ENCODE measurements around the gene FGF19. TPM values are rescaled to one million over a fixed set of nuclear protein-coding genes. Genes with fewer than 3 reads are reported as not detected.

Gene FGF19
- total and polyA plus RNA-seq, 8 donors, result 0.06 to 0.08 TPM; not detected in 6

- DNase-seq (no peak), ATAC-seq (no peak)
- intact Hi-C loops (cut with DNase I), result no loop called here
- Histone ChIP-seq H3K36me3 (no peaks in the 10 kb centered on the region), H3K4me3 (no peak overlapping the region), H3K9me3 (no peaks in the 10 kb centered on the region), H3K4me1 (peaks cover 0 to 7% of the 10 kb centered on the region in 2 donors), H3K27ac (no peak overlapping the region), H3K27me3 (peaks cover 4 to 45% of the 10 kb centered on the region in 2 donors)
- TF ChIP-seq, protein P1, sequence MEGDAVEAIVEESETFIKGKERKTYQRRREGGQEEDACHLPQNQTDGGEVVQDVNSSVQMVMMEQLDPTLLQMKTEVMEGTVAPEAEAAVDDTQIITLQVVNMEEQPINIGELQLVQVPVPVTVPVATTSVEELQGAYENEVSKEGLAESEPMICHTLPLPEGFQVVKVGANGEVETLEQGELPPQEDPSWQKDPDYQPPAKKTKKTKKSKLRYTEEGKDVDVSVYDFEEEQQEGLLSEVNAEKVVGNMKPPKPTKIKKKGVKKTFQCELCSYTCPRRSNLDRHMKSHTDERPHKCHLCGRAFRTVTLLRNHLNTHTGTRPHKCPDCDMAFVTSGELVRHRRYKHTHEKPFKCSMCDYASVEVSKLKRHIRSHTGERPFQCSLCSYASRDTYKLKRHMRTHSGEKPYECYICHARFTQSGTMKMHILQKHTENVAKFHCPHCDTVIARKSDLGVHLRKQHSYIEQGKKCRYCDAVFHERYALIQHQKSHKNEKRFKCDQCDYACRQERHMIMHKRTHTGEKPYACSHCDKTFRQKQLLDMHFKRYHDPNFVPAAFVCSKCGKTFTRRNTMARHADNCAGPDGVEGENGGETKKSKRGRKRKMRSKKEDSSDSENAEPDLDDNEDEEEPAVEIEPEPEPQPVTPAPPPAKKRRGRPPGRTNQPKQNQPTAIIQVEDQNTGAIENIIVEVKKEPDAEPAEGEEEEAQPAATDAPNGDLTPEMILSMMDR (IDR thresholded peaks at IDR 0.05), result no peak
Observed at GRCh38 chr11:69686856-69687255, 17.0 kb downstream of the FGF19 start.

DNA sequence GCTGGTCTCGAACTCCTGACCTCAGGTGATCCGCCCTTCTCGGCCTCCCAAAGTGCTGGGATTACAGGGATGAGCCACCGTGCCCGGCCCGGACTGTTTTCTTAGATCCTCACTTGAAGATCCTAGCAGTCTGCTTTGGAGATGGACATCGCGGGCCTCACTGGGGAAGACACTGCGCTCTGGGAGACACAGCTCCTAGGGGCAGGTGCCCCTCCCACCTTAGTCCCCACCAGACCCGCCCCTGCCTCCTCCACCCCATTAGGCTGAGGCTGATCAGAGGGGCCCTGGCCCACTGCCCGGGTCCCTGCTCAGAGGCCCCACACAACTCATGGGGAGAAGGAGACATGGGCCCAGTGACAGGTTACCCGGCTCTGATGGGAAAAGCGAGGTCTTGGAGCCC, 17.4 kb downstream of the FGF19 start:
- DNase-seq, result no peak
- ATAC-seq, result no peak
- no peak overlapping the region for H3K27ac ChIP-seq
- H3K27me3 ChIP-seq, result peaks cover 4 to 43% of the 10 kb centered on the region in 2 donors
- peaks cover 0 to 7% of the 10 kb centered on the region in 2 donors for H3K4me1 ChIP-seq
- H3K9me3 ChIP-seq, result no peaks in the 10 kb centered on the region
- intact Hi-C loops (cut with DNase I), result no loop called here
- TF ChIP-seq, protein P1 (IDR thresholded peaks at IDR 0.05), result no peak
- no peaks in the 10 kb centered on the region for H3K36me3 ChIP-seq
- no peak overlapping the region for H3K4me3 ChIP-seq

GRCh38 chr11:69685348-69685747, 18.5 kb downstream of the FGF19 start:
- peaks cover 0 to 7% of the 10 kb centered on the region in 2 donors for H3K4me1 ChIP-seq
- H3K4me3 ChIP-seq, result no peak overlapping the region
- TF ChIP-seq, protein P1 (IDR thresholded peaks at IDR 0.05), result no peak
- peaks cover 4 to 38% of the 10 kb centered on the region in 2 donors for H3K27me3 ChIP-seq
- intact Hi-C loops (cut with DNase I), result no loop called here
- no peaks in the 10 kb centered on the region for H3K9me3 ChIP-seq
- H3K36me3 ChIP-seq, result no peaks in the 10 kb centered on the region
- no peak for DNase-seq
- ATAC-seq, result no peak
- no peak overlapping the region for H3K27ac ChIP-seq

GRCh38 chr11:69684651-69685050, 19.2 kb downstream of the FGF19 start:
- no peaks in the 10 kb centered on the region for H3K9me3 ChIP-seq
- TF ChIP-seq, protein P1 (IDR thresholded peaks at IDR 0.05), result no peak
- peaks cover 4 to 38% of the 10 kb centered on the region in 2 donors for H3K27me3 ChIP-seq
- H3K4me1 ChIP-seq, result peaks cover 0 to 7% of the 10 kb centered on the region in 2 donors
- H3K27ac ChIP-seq, result no peak overlapping the region
- intact Hi-C loops (cut with DNase I), result no loop called here
- H3K36me3 ChIP-seq, result no peaks in the 10 kb centered on the region
- DNase-seq, result no peak
- ATAC-seq, result no peak
- H3K4me3 ChIP-seq, result no peak overlapping the region

DNA sequence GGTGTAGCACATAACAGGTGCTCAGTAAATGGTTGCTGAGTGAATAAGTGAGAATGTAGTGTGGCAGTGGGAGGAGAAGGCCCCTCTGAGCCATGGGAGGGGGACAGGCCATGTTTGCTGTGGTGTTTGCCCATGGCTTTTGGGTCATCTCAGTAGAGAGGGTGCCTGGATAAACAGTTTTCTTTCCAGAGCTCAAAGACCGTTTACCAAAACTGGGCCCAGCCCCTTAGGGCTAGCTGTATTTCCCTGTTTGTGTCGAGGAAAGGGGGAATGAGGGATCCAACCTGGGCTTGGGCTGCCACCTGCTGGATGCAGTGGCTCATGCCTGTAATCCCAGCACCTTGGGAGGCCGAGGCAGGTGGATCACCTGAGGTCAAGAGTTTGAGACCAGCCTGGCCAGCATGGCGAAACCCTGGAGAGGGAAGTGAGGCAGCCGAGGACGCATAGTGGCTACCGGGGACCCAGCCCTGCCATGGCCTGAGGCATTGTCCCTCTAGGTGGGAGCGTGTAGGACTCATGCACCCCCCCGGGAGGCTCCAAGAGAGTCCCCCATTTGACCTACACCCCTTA, 20.0 kb downstream of the FGF19 start:
- TF ChIP-seq, protein P1 (IDR thresholded peaks at IDR 0.05), result peak; percentile 22 to 28
- ATAC-seq (peak; percentile 63), DNase-seq (no peak)
- Histone ChIP-seq H3K4me1 (peaks cover 0 to 7% of the 10 kb centered on the region in 2 donors), H3K36me3 (no peaks in the 10 kb centered on the region), H3K27ac (no peak overlapping the region), H3K27me3 (peaks cover 4 to 35% of the 10 kb centered on the region in 2 donors), H3K4me3 (no peak overlapping the region), H3K9me3 (no peaks in the 10 kb centered on the region)
- intact Hi-C loops (cut with DNase I), result no loop called here

Measured in left lung (tissue), 10 donors.